WTC11 (cell line): ENCODE results near the gene ATRX. TPM values are rescaled to one million over a fixed set of nuclear protein-coding genes. Genes with fewer than 3 reads are reported as not detected.
"Not testable (repeated sequence)": the region's sequence is repeated elsewhere in the genome, so short reads cannot be mapped to it uniquely, and the experiment has no call there.

Experiments
- ATAC-seq: fragments of 200-7000 bp; cut with Tn5 transposase; 2 replicates; pipeline ENCODE4 v1.10.0; 2021; ENCODE audit warnings: mild to moderate bottlenecking, moderate library complexity
- CTCF ChIA-PET: fragments of 300-600 bp; sonication (Branson Sonifier 250); formaldehyde crosslinking; loops from one replicate; lab custom pipeline; 2021; ENCODE audit warnings: antibody characterized with exemption; lab: Charles Lee
- POLR2A ChIA-PET: fragments of 350-600 bp; sonication (Branson Sonifier 250); formaldehyde crosslinking; loops from one replicate; lab custom pipeline; 2021; ENCODE audit warnings: antibody characterized with exemption; lab: Charles Lee
- DNase-seq: peaks from one replicate; pipeline ENCODE4 v3.0.0; 2021; ENCODE audit warnings: low spot score
- H3K27ac Mint-ChIP-seq: 2 replicates; pipeline ENCODE4 v1.8.0; 2021; ENCODE audit warnings: mixed read lengths
- H3K27me3 Mint-ChIP-seq: 2 replicates; pipeline ENCODE4 v1.8.0; 2021; ENCODE audit warnings: low read depth, mild to moderate bottlenecking, moderate library complexity, mixed read lengths
- H3K36me3 Mint-ChIP-seq: 2 replicates; pipeline ENCODE4 v1.8.0; 2021; ENCODE audit warnings: mixed read lengths
- H3K4me1 Mint-ChIP-seq: 2 replicates; pipeline ENCODE4 v1.8.0; 2022; ENCODE audit warnings: mixed read lengths
- H3K4me3 Mint-ChIP-seq: 2 replicates; pipeline ENCODE4 v1.8.0; 2021; ENCODE audit warnings: mild to moderate bottlenecking, moderate library complexity, mixed read lengths
- H3K9me3 Mint-ChIP-seq: 2 replicates; pipeline ENCODE4 v1.8.0; 2021; ENCODE audit warnings: mixed read lengths
- AR ChIP-seq: fragments of 250-450 bp; sonication (Bioruptor Pico); IDR thresholded peaks from 2 replicates; pipeline ENCODE4 v1.9.0; 2021; ENCODE audit warnings: mild to moderate bottlenecking
- CDX4 ChIP-seq: fragments of 250-450 bp; sonication (Bioruptor Pico); IDR thresholded peaks from 2 replicates; pipeline ENCODE4 v1.9.0; 2021; ENCODE audit warnings: moderate library complexity, mild to moderate bottlenecking, inconsistent platforms, borderline replicate concordance
- CREM ChIP-seq: sonication (generic); formaldehyde crosslinking; IDR thresholded peaks from 2 replicates; pipeline ENCODE4 v1.8.1; 2022; ENCODE audit warnings: mild to moderate bottlenecking, missing genetic modification reagents, moderate library complexity
- ERG ChIP-seq: fragments of 250-450 bp; sonication (Bioruptor Pico); IDR thresholded peaks from 2 replicates; pipeline ENCODE4 v1.8.0; 2021; ENCODE audit warnings: mild to moderate bottlenecking
- HMGA2 ChIP-seq: fragments of 250-450 bp; sonication (Bioruptor Pico); IDR thresholded peaks from 2 replicates; pipeline ENCODE4 v1.4.0; 2021; ENCODE audit warnings: mild to moderate bottlenecking, moderate library complexity
- KAT7 ChIP-seq: sonication (generic); formaldehyde crosslinking; IDR thresholded peaks from 2 replicates; pipeline ENCODE4 v1.8.1; 2023; ENCODE audit warnings: missing genetic modification reagents, mild to moderate bottlenecking, borderline replicate concordance
- MAX ChIP-seq: sonication (generic); formaldehyde crosslinking; IDR thresholded peaks from 2 replicates; pipeline ENCODE4 v1.8.0; 2022; ENCODE audit warnings: mild to moderate bottlenecking, missing genetic modification reagents
- MXD4 ChIP-seq: fragments of 250-450 bp; sonication (Bioruptor Pico); IDR thresholded peaks from 2 replicates; pipeline ENCODE4 v1.8.0; 2021; ENCODE audit warnings: mild to moderate bottlenecking, moderate library complexity, borderline replicate concordance
- NFE2L1 ChIP-seq: sonication (generic); formaldehyde crosslinking; IDR thresholded peaks from 2 replicates; pipeline ENCODE4 v1.8.1; 2023; ENCODE audit warnings: missing genetic modification reagents
- PRDM15 ChIP-seq: sonication (generic); formaldehyde crosslinking; IDR thresholded peaks from 2 replicates; pipeline ENCODE4 v1.8.0; 2022; ENCODE audit warnings: missing genetic modification reagents
- RELA ChIP-seq: sonication (generic); formaldehyde crosslinking; IDR thresholded peaks from 2 replicates; pipeline ENCODE4 v1.8.1; 2022; ENCODE audit warnings: missing genetic modification reagents, mild to moderate bottlenecking, borderline replicate concordance
- RORB ChIP-seq: fragments of 250-450 bp; sonication (Bioruptor Pico); IDR thresholded peaks from 2 replicates; pipeline ENCODE4 v1.9.0; 2021; ENCODE audit warnings: mild to moderate bottlenecking
- SMAD4 ChIP-seq: sonication (generic); formaldehyde crosslinking; IDR thresholded peaks from 2 replicates; pipeline ENCODE4 v1.8.0; 2022; ENCODE audit warnings: mild to moderate bottlenecking, missing genetic modification reagents
- ZNF121 ChIP-seq: sonication (generic); formaldehyde crosslinking; IDR thresholded peaks from 2 replicates; pipeline ENCODE4 v1.8.0; 2023; ENCODE audit warnings: missing genetic modification reagents
- ZNF219 ChIP-seq: sonication (generic); formaldehyde crosslinking; IDR thresholded peaks from 2 replicates; pipeline ENCODE4 v1.8.0; 2023; ENCODE audit warnings: missing genetic modification reagents, mild to moderate bottlenecking, borderline replicate concordance
- ZNF232 ChIP-seq: sonication (generic); formaldehyde crosslinking; IDR thresholded peaks from 2 replicates; pipeline ENCODE4 v1.8.0; 2022; ENCODE audit warnings: mild to moderate bottlenecking, missing genetic modification reagents
- ZNF281 ChIP-seq: sonication (generic); formaldehyde crosslinking; IDR thresholded peaks from 2 replicates; pipeline ENCODE4 v1.8.0; 2023; ENCODE audit warnings: mild to moderate bottlenecking, missing genetic modification reagents
- ZNF317 ChIP-seq: sonication (generic); formaldehyde crosslinking; IDR thresholded peaks from 2 replicates; pipeline ENCODE4 v1.8.1; 2023; ENCODE audit warnings: low read depth, mild to moderate bottlenecking, moderate library complexity, missing genetic modification reagents, borderline replicate concordance
- total RNA-seq: library from RNA; stranded (reverse); gene quantifications from 3 replicates; pipeline ENCODE4 v1.2.3, GENCODE V29; 2021

The ATRX gene
- total RNA-seq, 1 experiment from 2014 or later, result 96.6 TPM

GRCh38 chrX:77771601-77772000, 14.4 kb downstream of the ATRX start:
- Mint-ChIP-seq H3K4me3 (no peak overlapping the region), H3K27me3 (no peaks in the 10 kb centered on the region), H3K9me3 (peaks cover 9% of the 10 kb centered on the region), H3K27ac (no peak overlapping the region), H3K36me3 (peaks cover 11% of the 10 kb centered on the region), H3K4me1 (no peaks in the 10 kb centered on the region)
- ChIA-PET POLR2A (interaction anchor here (0.7 kb wide), 1 partner anchor 11 kb away, joined by 6 read pairs; no protein-coding TSS in a partner anchor), CTCF (no interaction called here)
- TF ChIP-seq NFE2L1 (CRISPR knock-in tag) (no peak), KAT7 (CRISPR knock-in tag) (no peak), MXD4 (CRISPR knock-in tag) (no peak), ZNF219 (CRISPR knock-in tag) (no peak), CREM (CRISPR knock-in tag) (no peak), ZNF232 (CRISPR knock-in tag) (no peak)
- ATAC-seq (no peak), DNase-seq (no peak)

GRCh38 chrX:77768787-77769186, 17.2 kb downstream of the ATRX start:
- Mint-ChIP-seq H3K4me1 (no peaks in the 10 kb centered on the region), H3K4me3 (no peak overlapping the region), H3K27me3 (no peaks in the 10 kb centered on the region), H3K9me3 (peaks cover 9% of the 10 kb centered on the region), H3K36me3 (peaks cover 11% of the 10 kb centered on the region), H3K27ac (no peak overlapping the region)
- no peak for TF ChIP-seq MAX (CRISPR knock-in tag)
- no peak for ATAC-seq
- ChIA-PET POLR2A (no interaction called here), CTCF (no interaction called here)
- DNase-seq, result no peak

- H3K27me3 Mint-ChIP-seq, POLR2A ChIA-PET, H3K27ac Mint-ChIP-seq, H3K4me3 Mint-ChIP-seq, ATAC-seq, DNase-seq, H3K9me3 Mint-ChIP-seq, CTCF ChIA-PET, H3K4me1 Mint-ChIP-seq: not testable (repeated sequence)
- H3K36me3 Mint-ChIP-seq, result peaks cover 11% of the 10 kb centered on the region
Observed at GRCh38 chrX:77766212-77766611, 19.8 kb downstream of the ATRX start.

GRCh38 chrX:77755561-77755960, 30.5 kb downstream of the ATRX start:
- peaks cover 27% of the 10 kb centered on the region for H3K36me3 Mint-ChIP-seq
- H3K4me1 Mint-ChIP-seq, result no peaks in the 10 kb centered on the region
- H3K27me3 Mint-ChIP-seq, result no peaks in the 10 kb centered on the region
- H3K27ac Mint-ChIP-seq, result no peak overlapping the region
- ChIA-PET POLR2A (no interaction called here), CTCF (no interaction called here)
- peaks cover 34% of the 10 kb centered on the region for H3K9me3 Mint-ChIP-seq
- DNase-seq, result no peak
- no peak for ATAC-seq
- no peak overlapping the region for H3K4me3 Mint-ChIP-seq
- no peak for TF ChIP-seq HMGA2
- no peak for TF ChIP-seq ERG (CRISPR knock-in tag)
- no peak for TF ChIP-seq RELA (CRISPR knock-in tag)
- TF ChIP-seq ZNF121 (CRISPR knock-in tag), result no peak
- TF ChIP-seq SMAD4, result no peak
- no peak for TF ChIP-seq RORB (CRISPR knock-in tag)
- TF ChIP-seq AR (CRISPR knock-in tag), result no peak
- TF ChIP-seq NFE2L1 (CRISPR knock-in tag), result no peak
- no peak for TF ChIP-seq PRDM15
- no peak for TF ChIP-seq ZNF317 (CRISPR knock-in tag)
- no peak for TF ChIP-seq ZNF281
- TF ChIP-seq CDX4 (CRISPR knock-in tag), result no peak
